Endothelial cell of umbilical vein (primary cell): ENCODE measurements around the gene KRTAP10-5.

Experiments
- EZH2 ChIP-seq: IDR thresholded peaks from 2 replicates; pipeline ENCODE4 v1.6.1; 2012; ENCODE audit warnings: borderline replicate concordance, low read depth, mild to moderate bottlenecking, moderate library complexity, low read length, inconsistent platforms; ENCODE audit not compliant: severe bottlenecking
- MAX ChIP-seq: IDR thresholded peaks from 2 replicates; pipeline ENCODE4 v1.6.1; 2011; ENCODE audit not compliant: insufficient read depth, insufficient read length
- POLR2A ChIP-seq: IDR thresholded peaks from 2 replicates; pipeline ENCODE4 v1.6.1; 2012; ENCODE audit warnings: low read depth, mild to moderate bottlenecking, control low read depth, low read length
- POLR2AphosphoS5 ChIP-seq: IDR thresholded peaks from 2 replicates; pipeline ENCODE4 v1.6.1; 2012; ENCODE audit warnings: low read depth, mild to moderate bottlenecking, control low read depth, low read length, moderate library complexity; ENCODE audit not compliant: insufficient read depth
- TF ChIP-seq, protein P1 (sequence below), 2 donors: IDR thresholded peaks; 1 replicate in 1 of 2; 2 replicates in 1 of 2; pipeline ENCODE4 v1.5.1; 2011; ENCODE audit warnings: low read length in 2 of 2, mild to moderate bottlenecking in 2 of 2, moderate library complexity in 2 of 2, control low read depth in 1 of 2, inconsistent platforms in 1 of 2, low read depth in 1 of 2; ENCODE audit not compliant: insufficient read depth in 1 of 2; ENCODE audit errors: extremely low read depth in 1 of 2

GRCh38 chr21:44575307-44576024 is 4.9 kb downstream of the KRTAP10-5 start:
- TF ChIP-seq, protein P1, sequence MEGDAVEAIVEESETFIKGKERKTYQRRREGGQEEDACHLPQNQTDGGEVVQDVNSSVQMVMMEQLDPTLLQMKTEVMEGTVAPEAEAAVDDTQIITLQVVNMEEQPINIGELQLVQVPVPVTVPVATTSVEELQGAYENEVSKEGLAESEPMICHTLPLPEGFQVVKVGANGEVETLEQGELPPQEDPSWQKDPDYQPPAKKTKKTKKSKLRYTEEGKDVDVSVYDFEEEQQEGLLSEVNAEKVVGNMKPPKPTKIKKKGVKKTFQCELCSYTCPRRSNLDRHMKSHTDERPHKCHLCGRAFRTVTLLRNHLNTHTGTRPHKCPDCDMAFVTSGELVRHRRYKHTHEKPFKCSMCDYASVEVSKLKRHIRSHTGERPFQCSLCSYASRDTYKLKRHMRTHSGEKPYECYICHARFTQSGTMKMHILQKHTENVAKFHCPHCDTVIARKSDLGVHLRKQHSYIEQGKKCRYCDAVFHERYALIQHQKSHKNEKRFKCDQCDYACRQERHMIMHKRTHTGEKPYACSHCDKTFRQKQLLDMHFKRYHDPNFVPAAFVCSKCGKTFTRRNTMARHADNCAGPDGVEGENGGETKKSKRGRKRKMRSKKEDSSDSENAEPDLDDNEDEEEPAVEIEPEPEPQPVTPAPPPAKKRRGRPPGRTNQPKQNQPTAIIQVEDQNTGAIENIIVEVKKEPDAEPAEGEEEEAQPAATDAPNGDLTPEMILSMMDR (IDR thresholded peaks at IDR 0.05; ENCODE audit: extremely low read depth in 1 of 2, insufficient read depth in 1 of 2, low read depth in 1 of 2, low read length in 2 of 2) = no peak
- TF ChIP-seq POLR2AphosphoS5 (no peak), EZH2 (no peak), POLR2A (no peak), MAX (no peak)
